Hippocampal formation (tissue), 2 donors: ENCODE measurements around the gene TSPAN7.

Experiments used
- DNase-seq, 2 donors: peaks; one replicate each; lab custom pipeline; 2025; lab: John Stamatoyannopoulos, UW

TSPAN7 gene

GRCh38 chrX:38595801-38596200 is 34.5 kb downstream of the TSPAN7 start:
- DNase-seq: no peak

GRCh38 chrX:38596939-38597338 is 35.6 kb downstream of the TSPAN7 start:
- DNase-seq: no peak

GRCh38 chrX:38599796-38600755 is 38.7 kb downstream of the TSPAN7 start:
- no peak for DNase-seq

- no peak for DNase-seq
These were observed 40.5 kb downstream of the TSPAN7 start for GRCh38 chrX:38601866-38602265.

- no peak for DNase-seq
These were observed 45.5 kb downstream of the TSPAN7 start for GRCh38 chrX:38606821-38607220.

- no peak for DNase-seq
These were observed 46.6 kb downstream of the TSPAN7 start for GRCh38 chrX:38607976-38608375.

GRCh38 chrX:38610849-38611248 is 49.5 kb downstream of the TSPAN7 start:
- no peak for DNase-seq

GRCh38 chrX:38612281-38612680 is 50.9 kb downstream of the TSPAN7 start:
- DNase-seq: no peak

- no peak for DNase-seq
These were observed 53.1 kb downstream of the TSPAN7 start for GRCh38 chrX:38614485-38614884.

- no peak for DNase-seq
These were observed 55.6 kb downstream of the TSPAN7 start for GRCh38 chrX:38616904-38617303.

- DNase-seq: peak in 1 of 2 donors; percentile 20
These were observed 56.8 kb downstream of the TSPAN7 start for GRCh38 chrX:38618180-38618579.

GRCh38 chrX:38620623-38621022 is 59.3 kb downstream of the TSPAN7 start:
- DNase-seq: no peak

- DNase-seq: no peak
These were observed 65.0 kb downstream of the TSPAN7 start for GRCh38 chrX:38626296-38626695.

GRCh38 chrX:38627683-38628082 is 66.3 kb downstream of the TSPAN7 start:
- DNase-seq: no peak

GRCh38 chrX:38628587-38628986 is 67.2 kb downstream of the TSPAN7 start:
- DNase-seq: no peak

- no peak for DNase-seq
These were observed 71.2 kb downstream of the TSPAN7 start for GRCh38 chrX:38632516-38632915.

GRCh38 chrX:38634665-38635064 is 73.3 kb downstream of the TSPAN7 start:
- no peak for DNase-seq

- no peak for DNase-seq
These were observed 75.8 kb downstream of the TSPAN7 start for GRCh38 chrX:38636949-38637819.

GRCh38 chrX:38638952-38639529 is 77.7 kb downstream of the TSPAN7 start:
- no peak for DNase-seq

- no peak for DNase-seq
These were observed 78.4 kb downstream of the TSPAN7 start for GRCh38 chrX:38639730-38640129.

GRCh38 chrX:38641197-38641596 is 79.9 kb downstream of the TSPAN7 start:
- DNase-seq: no peak

- no peak for DNase-seq
These were observed 82.6 kb downstream of the TSPAN7 start for GRCh38 chrX:38643903-38644302.
